Neuronal stem cell (in vitro differentiated cells): ENCODE data around the gene PPP1R13L. TPM values are rescaled to one million over a fixed set of nuclear protein-coding genes. Genes with fewer than 3 reads are reported as not detected.

Source experiments
- DNase-seq: peaks from one replicate; pipeline ENCODE4 v3.0.0-alpha.2; 2013; ENCODE audit warnings: low spot score
- H2AFZ ChIP-seq: one replicate; pipeline ENCODE4 v1.6.1; 2013; ENCODE audit warnings: mild to moderate bottlenecking, low read length, inconsistent platforms
- H2AK5ac ChIP-seq: 2 replicates; pipeline ENCODE4 v1.6.1; 2013; ENCODE audit warnings: low read depth, mild to moderate bottlenecking, inconsistent platforms, low read length, moderate library complexity, mixed read lengths
- H2BK120ac ChIP-seq: 2 replicates; pipeline ENCODE4 v1.6.1; 2013; ENCODE audit warnings: low read depth, mild to moderate bottlenecking, inconsistent platforms, low read length, moderate library complexity, mixed read lengths
- H2BK12ac ChIP-seq: one replicate; pipeline ENCODE4 v1.6.1; 2013; ENCODE audit warnings: low read length, inconsistent platforms
- H2BK15ac ChIP-seq: 2 replicates; pipeline ENCODE4 v1.6.1; 2013; ENCODE audit warnings: mild to moderate bottlenecking, low read length, inconsistent platforms, mixed read lengths
- H2BK5ac ChIP-seq: one replicate; pipeline ENCODE4 v1.6.1; 2013; ENCODE audit warnings: inconsistent platforms, mild to moderate bottlenecking, low read length, moderate library complexity
- H3K14ac ChIP-seq: one replicate; pipeline ENCODE4 v1.6.1; 2013; ENCODE audit warnings: low read length, inconsistent platforms
- H3K18ac ChIP-seq: 2 replicates; pipeline ENCODE4 v1.6.1; 2013; ENCODE audit warnings: low read length, inconsistent platforms
- H3K23ac ChIP-seq: 2 replicates; pipeline ENCODE4 v1.6.1; 2013; ENCODE audit warnings: low read depth, mild to moderate bottlenecking, mixed read lengths, low read length, inconsistent platforms; ENCODE audit not compliant: poor library complexity
- H3K27ac ChIP-seq: replicated peaks from 3 replicates; pipeline ENCODE4 v1.5.1; 2013; ENCODE audit warnings: low read length, inconsistent platforms
- H3K27me3 ChIP-seq, 3 experiments: 2 replicates each; pipeline ENCODE4 v1.6.1; 2013; ENCODE audit warnings: low read length in 3 of 3, mild to moderate bottlenecking in 2 of 3, inconsistent platforms in 1 of 3, low read depth in 1 of 3, mixed read lengths in 1 of 3, moderate library complexity in 1 of 3; ENCODE audit not compliant: control insufficient read depth in 3 of 3, insufficient read depth in 3 of 3
- H3K36me3 ChIP-seq, 2 donors: replicated peaks in 1 of 2; 2 replicates each; pipeline ENCODE4 v1.6.1; 2013; ENCODE audit warnings: low read length in 2 of 2; ENCODE audit not compliant: control insufficient read depth in 2 of 2, insufficient read depth in 2 of 2
- H3K4ac ChIP-seq: 2 replicates; pipeline ENCODE4 v1.6.1; 2013; ENCODE audit warnings: inconsistent platforms, mild to moderate bottlenecking, low read length, moderate library complexity
- H3K4me1 ChIP-seq, 2 donors: 1 replicate in 1 of 2; 2 replicates in 1 of 2; pipeline ENCODE4 v1.6.1; 2013; ENCODE audit warnings: low read length in 2 of 2, low read depth in 1 of 2; ENCODE audit not compliant: control insufficient read depth in 2 of 2, insufficient read depth in 1 of 2
- H3K4me2 ChIP-seq: one replicate; pipeline ENCODE4 v1.6.1; 2013; ENCODE audit warnings: mild to moderate bottlenecking, low read length, inconsistent platforms; ENCODE audit not compliant: insufficient read depth, poor library complexity, severe bottlenecking
- H3K4me3 ChIP-seq, 2 donors: 2 replicates each; pipeline ENCODE4 v1.5.1; 2013; ENCODE audit warnings: low read length in 2 of 2, mild to moderate bottlenecking in 2 of 2, inconsistent platforms in 1 of 2, moderate library complexity in 1 of 2
- H3K79me1 ChIP-seq: one replicate; pipeline ENCODE4 v1.6.1; 2013; ENCODE audit warnings: low read depth, mild to moderate bottlenecking, inconsistent platforms, low read length, moderate library complexity
- H3K9ac ChIP-seq: one replicate; pipeline ENCODE4 v1.6.1; 2013; ENCODE audit warnings: mild to moderate bottlenecking, low read depth, low read length, inconsistent platforms; ENCODE audit not compliant: poor library complexity
- H3K9me3 ChIP-seq, 2 donors: replicated peaks in 1 of 2; 2 replicates each; pipeline versions ENCODE3 to v1.6.1; 2013; ENCODE audit warnings: low read length in 2 of 2, mild to moderate bottlenecking in 2 of 2, inconsistent platforms in 1 of 2, low read depth in 1 of 2, mixed read lengths in 1 of 2, moderate library complexity in 1 of 2; ENCODE audit not compliant: control insufficient read depth in 2 of 2, insufficient read depth in 1 of 2
- H4K8ac ChIP-seq: one replicate; pipeline ENCODE4 v1.6.1; 2013; ENCODE audit warnings: low read depth, mild to moderate bottlenecking, inconsistent platforms, low read length, moderate library complexity
- H4K91ac ChIP-seq: one replicate; pipeline ENCODE4 v1.6.1; 2013; ENCODE audit warnings: low read length, low read depth, mild to moderate bottlenecking, inconsistent platforms; ENCODE audit not compliant: poor library complexity
- WGBS, 2 donors: extraction: QIAGEN DNeasy Blood & Tissue Kit; methylation state at CpG; one replicate each; pipeline ENCODE4 v1.1.7; 2013; ENCODE audit warnings: missing lambda C conversion rate in 2 of 2, mixed read lengths in 1 of 2; ENCODE audit not compliant: insufficient read length in 2 of 2, insufficient replicate concordance in 1 of 2; ENCODE audit errors: extremely low coverage in 2 of 2; 5-methylcytosine and 5-hydroxymethylcytosine counted together
- polyA plus RNA-seq, 2 experiments: library from polyadenylated mRNA; stranded (reverse); fragments of 200-250 nt; gene quantifications; one replicate each; pipeline ENCODE4 v1.2.3, GENCODE V29; 2013

PPP1R13L gene, protein sequence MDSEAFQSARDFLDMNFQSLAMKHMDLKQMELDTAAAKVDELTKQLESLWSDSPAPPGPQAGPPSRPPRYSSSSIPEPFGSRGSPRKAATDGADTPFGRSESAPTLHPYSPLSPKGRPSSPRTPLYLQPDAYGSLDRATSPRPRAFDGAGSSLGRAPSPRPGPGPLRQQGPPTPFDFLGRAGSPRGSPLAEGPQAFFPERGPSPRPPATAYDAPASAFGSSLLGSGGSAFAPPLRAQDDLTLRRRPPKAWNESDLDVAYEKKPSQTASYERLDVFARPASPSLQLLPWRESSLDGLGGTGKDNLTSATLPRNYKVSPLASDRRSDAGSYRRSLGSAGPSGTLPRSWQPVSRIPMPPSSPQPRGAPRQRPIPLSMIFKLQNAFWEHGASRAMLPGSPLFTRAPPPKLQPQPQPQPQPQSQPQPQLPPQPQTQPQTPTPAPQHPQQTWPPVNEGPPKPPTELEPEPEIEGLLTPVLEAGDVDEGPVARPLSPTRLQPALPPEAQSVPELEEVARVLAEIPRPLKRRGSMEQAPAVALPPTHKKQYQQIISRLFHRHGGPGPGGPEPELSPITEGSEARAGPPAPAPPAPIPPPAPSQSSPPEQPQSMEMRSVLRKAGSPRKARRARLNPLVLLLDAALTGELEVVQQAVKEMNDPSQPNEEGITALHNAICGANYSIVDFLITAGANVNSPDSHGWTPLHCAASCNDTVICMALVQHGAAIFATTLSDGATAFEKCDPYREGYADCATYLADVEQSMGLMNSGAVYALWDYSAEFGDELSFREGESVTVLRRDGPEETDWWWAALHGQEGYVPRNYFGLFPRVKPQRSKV
- polyA plus RNA-seq (2013, experiment 1 of 2) = 11.0 TPM
- 9.8 TPM for polyA plus RNA-seq (2013, experiment 2 of 2)

DNA sequence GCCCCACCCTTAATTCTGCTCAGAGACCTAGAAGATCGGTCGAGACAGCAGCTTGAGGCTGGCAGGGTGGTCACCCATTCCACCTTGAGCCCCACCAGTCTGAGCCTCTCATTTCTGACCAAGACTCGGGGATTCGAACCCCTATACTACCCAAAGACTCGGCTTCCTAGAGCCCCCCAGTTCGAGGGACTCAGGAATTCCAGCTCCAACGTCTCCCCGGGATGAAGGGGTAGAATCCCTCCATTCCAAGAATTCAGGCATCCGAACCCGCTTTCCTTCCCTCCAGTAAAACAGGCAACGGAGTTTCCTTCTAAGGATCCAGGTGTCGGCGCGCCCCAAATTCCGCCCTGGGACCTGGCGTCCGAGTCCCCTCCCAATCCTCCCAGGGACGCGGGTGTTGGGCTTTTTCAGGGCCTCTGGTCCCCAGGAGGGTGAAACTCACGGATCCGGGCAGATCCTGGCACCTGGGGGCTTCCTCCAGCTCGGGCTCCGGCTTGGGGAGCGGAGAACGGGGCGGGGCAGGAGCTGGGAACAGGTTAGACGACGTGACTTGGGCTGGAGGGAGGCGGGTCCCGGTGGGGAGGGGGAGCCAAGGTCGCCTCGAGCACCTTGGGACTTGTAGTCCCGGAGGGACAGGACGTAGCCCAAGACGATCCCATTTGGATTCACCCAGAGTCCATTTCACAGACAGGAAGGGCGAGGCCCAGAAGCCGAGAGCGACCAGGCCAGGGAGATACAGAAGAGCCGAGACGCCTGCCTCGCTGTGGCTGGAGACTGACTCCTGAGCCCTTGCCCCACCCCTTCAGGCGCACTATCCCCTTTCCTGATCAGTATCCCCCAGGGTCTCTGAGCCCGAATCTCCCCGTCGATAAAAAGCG is at the start of gene PPP1R13L:
TSS of gene PPP1R13L (minus strand) at position 513 of the 878 bp plus-strand sequence. CDS start 6,751 bp downstream, outside the sequence.
- H3K4me3 ChIP-seq = peak within 1 kb of the TSS; percentile 58 to 88
- peaks cover 6 to 35% (median 18%) of the 10 kb centered on the region in 3 experiments for H3K27me3 ChIP-seq
- H3K14ac ChIP-seq = no peak within 1 kb of the TSS
- H3K18ac ChIP-seq = peak within 1 kb of the TSS; percentile 95
- peak within 1 kb of the TSS; percentile 43 for H2BK15ac ChIP-seq
- H2AFZ ChIP-seq = peak within 1 kb of the TSS; percentile 92
- H3K4me1 ChIP-seq = peaks cover 12 to 20% of the 10 kb centered on the region in 2 donors
- H3K27ac ChIP-seq = peak within 1 kb of the TSS; percentile 35
- DNase-seq = no peak
- H3K9me3 ChIP-seq = peaks cover 0 to 1% of the 10 kb centered on the region in 2 donors
- H3K79me1 ChIP-seq = peaks cover 2% of the 10 kb centered on the region
- H2AK5ac ChIP-seq = peak within 1 kb of the TSS; percentile 27
- no peak within 1 kb of the TSS for H4K8ac ChIP-seq
- peak within 1 kb of the TSS; percentile 58 for H2BK5ac ChIP-seq
- H3K9ac ChIP-seq = peak within 1 kb of the TSS; percentile 87
- H3K4me2 ChIP-seq = peak within 1 kb of the TSS; percentile 98
- peak within 1 kb of the TSS; percentile 58 for H3K23ac ChIP-seq
- no peak within 1 kb of the TSS for H2BK12ac ChIP-seq
- WGBS, 2 donors = no CpG with 5 or more reads among the region's 46 CpGs
- no peak within 1 kb of the TSS for H3K4ac ChIP-seq
- peaks cover 0 to 16% of the 10 kb centered on the region in 2 donors for H3K36me3 ChIP-seq
- H2BK120ac ChIP-seq = no peak within 1 kb of the TSS
- H4K91ac ChIP-seq = no peak within 1 kb of the TSS

DNA sequence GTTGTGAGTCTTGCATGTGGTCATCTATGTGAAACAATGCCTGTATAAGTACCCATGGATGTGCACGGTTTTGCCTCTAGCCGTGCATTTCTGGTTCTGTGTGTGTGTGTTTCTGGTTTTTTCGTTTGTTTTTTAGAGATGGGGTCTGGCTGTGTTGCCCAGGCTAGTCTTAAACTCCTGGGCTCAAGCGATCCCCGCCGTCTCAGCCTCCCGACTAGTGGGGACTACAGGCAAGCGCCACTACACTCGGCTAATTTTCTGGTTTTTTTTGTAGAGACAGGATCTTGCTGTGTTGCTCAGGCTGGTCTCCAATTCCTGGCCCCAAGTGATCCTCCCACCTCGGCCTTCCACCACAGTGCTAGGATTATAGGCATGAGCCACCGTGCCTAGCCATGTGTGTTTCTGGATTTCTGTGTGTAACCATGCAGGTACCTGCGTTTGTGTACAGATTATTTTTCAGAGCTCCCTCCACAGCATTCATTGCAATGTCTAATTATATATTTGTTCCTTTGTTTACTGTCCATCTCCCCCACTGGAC is 47.0 kb upstream of the PPP1R13L start:
- Histone ChIP-seq H3K4me1 (peaks cover 10 to 25% of the 10 kb centered on the region in 2 donors), H3K79me1 (no peaks in the 10 kb centered on the region), H3K36me3 (no peaks in the 10 kb centered on the region), H3K4ac (no peak overlapping the region), H3K4me3 (no peak overlapping the region), H2BK15ac (no peak overlapping the region), H2BK5ac (no peak overlapping the region), H2AFZ (no peak overlapping the region), H3K23ac (no peak overlapping the region), H2BK120ac (no peak overlapping the region), H2AK5ac (peak overlapping the region; percentile 60), H4K8ac (no peak overlapping the region), H3K9ac (no peak overlapping the region), H2BK12ac (no peak overlapping the region), H4K91ac (no peak overlapping the region), H3K18ac (no peak overlapping the region), H3K14ac (peak overlapping the region; percentile 41), H3K27ac (no peak overlapping the region), H3K27me3 (peaks cover 0 to 7% (median 0%) of the 10 kb centered on the region in 3 experiments), H3K9me3 (peaks cover 0 to 7% of the 10 kb centered on the region in 2 donors), H3K4me2 (no peak overlapping the region)
- no CpG with 5 or more reads among the region's 12 CpGs for WGBS, 2 donors
- no peak for DNase-seq

DNA sequence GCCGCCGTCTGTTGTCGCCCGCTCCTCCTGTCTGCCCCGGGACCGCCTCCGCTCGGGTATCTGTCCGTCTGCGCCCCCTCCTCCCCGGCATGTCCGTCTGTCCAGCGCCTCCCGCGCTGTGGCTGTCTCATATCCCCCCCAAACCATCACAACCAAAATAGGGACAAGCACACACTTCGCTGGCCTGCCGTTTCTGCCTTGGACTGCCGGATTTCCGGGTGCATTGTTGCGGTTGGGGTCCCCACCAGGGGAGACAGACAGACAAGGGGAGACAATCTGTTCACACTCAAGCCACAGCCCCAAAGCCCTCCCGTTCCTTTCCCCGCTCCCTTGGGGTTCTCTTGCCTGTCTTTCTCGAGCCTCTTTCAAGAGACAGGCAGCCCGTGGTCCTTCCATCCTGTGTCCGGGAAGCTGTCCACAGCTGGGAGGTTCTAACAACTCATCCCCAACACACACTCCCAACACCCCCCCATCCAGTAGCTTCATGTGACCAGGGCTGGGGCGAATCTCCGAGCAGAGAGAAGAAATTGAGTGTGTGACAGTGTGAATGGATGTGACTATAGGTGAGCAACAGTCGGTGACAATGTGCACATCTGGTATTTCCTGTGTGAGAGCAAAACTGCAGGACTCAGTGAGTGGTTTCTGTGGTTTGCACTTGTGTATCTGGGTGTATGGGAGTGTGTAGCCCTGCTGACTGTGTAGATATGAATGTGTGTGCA is 46.4 kb upstream of the PPP1R13L start:
- no peak overlapping the region for H3K4ac ChIP-seq
- no peak overlapping the region for H3K27ac ChIP-seq
- WGBS, 2 donors = no CpG with 5 or more reads among the region's 28 CpGs
- H3K4me2 ChIP-seq = peak overlapping the region; percentile 78
- H2AFZ ChIP-seq = peak overlapping the region; percentile 98
- no peak overlapping the region for H2BK12ac ChIP-seq
- no peaks in the 10 kb centered on the region for H3K79me1 ChIP-seq
- H3K9me3 ChIP-seq = peaks cover 0 to 7% of the 10 kb centered on the region in 2 donors
- H2BK15ac ChIP-seq = peak overlapping the region; percentile 7
- peak overlapping the region; percentile 41 for H3K14ac ChIP-seq
- H3K18ac ChIP-seq = peak overlapping the region; percentile 68
- DNase-seq = no peak
- no peak overlapping the region for H2BK5ac ChIP-seq
- H2BK120ac ChIP-seq = no peak overlapping the region
- H3K23ac ChIP-seq = peak overlapping the region; percentile 1
- no peak overlapping the region for H4K91ac ChIP-seq
- no peak overlapping the region for H4K8ac ChIP-seq
- peaks cover 10 to 25% of the 10 kb centered on the region in 2 donors for H3K4me1 ChIP-seq
- peak overlapping the region; percentile 2 for H2AK5ac ChIP-seq
- no peaks in the 10 kb centered on the region for H3K36me3 ChIP-seq
- H3K27me3 ChIP-seq = peaks cover 0 to 7% (median 0%) of the 10 kb centered on the region in 3 experiments
- peak overlapping the region; percentile 49 to 78 for H3K4me3 ChIP-seq
- no peak overlapping the region for H3K9ac ChIP-seq
